K562 (cell line): ENCODE results near the gene WFDC12. TPM values are rescaled to one million over a fixed set of nuclear protein-coding genes. Genes with fewer than 3 reads are reported as not detected.

Source experiments
- ATAC-seq: fragments of 200-7000 bp; cut with Tn5 transposase; 3 replicates; pipeline ENCODE4 v1.9.1; 2020; ENCODE audit warnings: moderate library complexity
- BruUV-seq: library from RNA; stranded (reverse); fragments of 400-500 nt; replicated peaks from 2 replicates; lab custom pipeline; 2021; lab: Mats Ljungman, UMichigan
- CTCF ChIA-PET: fragments of 300-600 bp; formaldehyde crosslinking; extraction: SDS; loops from one replicate; lab custom pipeline; 2021; ENCODE audit warnings: low intra/inter-chr PET ratio; lab: Yijun Ruan, JAX
- POLR2A ChIA-PET: fragments of 300-600, 350-650 bp; sonication (Branson Sonifier 250); formaldehyde crosslinking; extraction: SDS; loops from one replicate; lab custom pipeline; 2021; ENCODE audit warnings: antibody characterized with exemption, inconsistent platforms; lab: Yijun Ruan, JAX
- DNase-seq, 4 experiments: peaks; one replicate each; pipeline versions ENCODE4 v3.0.0 to v3.0.0-alpha.2; 2011 to 2018; ENCODE audit warnings: low spot score in 3 of 4, mixed read lengths in 3 of 4; ENCODE audit errors: extremely low read depth in 1 of 4
- FAIRE-seq: peaks from 2 replicates; lab custom pipeline; 2011; peaks lifted over from hg19 to GRCh38; lab: Jason Lieb, UNC
- H2AFZ ChIP-seq: 2 replicates; pipeline ENCODE4 v1.6.0; 2011; ENCODE audit warnings: low read depth, low read length, control low read depth, inconsistent platforms
- H3K27ac ChIP-seq: fragments of 200-600 bp; 3 replicates; pipeline ENCODE4 v1.8.0; 2011; ENCODE audit warnings: low read depth, mild to moderate bottlenecking, control low read depth, inconsistent platforms, low read length, moderate library complexity, mixed read lengths; ENCODE audit errors: extremely low read depth
- H3K27me3 ChIP-seq, 2 experiments: fragments of 300-600 bp in 1 of 2; 2 replicates in 1 of 2; 3 replicates in 1 of 2; pipeline versions ENCODE4 v1.6.0 to v1.8.0; 2011; ENCODE audit warnings: inconsistent platforms in 2 of 2, low read length in 2 of 2, mild to moderate bottlenecking in 1 of 2, mixed read lengths in 1 of 2, moderate library complexity in 1 of 2; ENCODE audit not compliant: control insufficient read depth in 2 of 2, insufficient read depth in 2 of 2
- H3K36me3 ChIP-seq: fragments of 300-600 bp; 3 replicates; pipeline ENCODE4 v1.8.0; 2011; ENCODE audit warnings: mild to moderate bottlenecking, low read length, inconsistent platforms; ENCODE audit not compliant: control insufficient read depth, insufficient read depth
- H3K4me1 ChIP-seq, 2 experiments: fragments of 200-600 bp in 1 of 2; replicated peaks in 1 of 2; 2 replicates in 1 of 2; 3 replicates in 1 of 2; pipeline versions ENCODE4 v1.5.1 to v1.8.0; 2011; ENCODE audit warnings: inconsistent platforms in 2 of 2, low read length in 2 of 2, mild to moderate bottlenecking in 1 of 2, mixed read lengths in 1 of 2, moderate library complexity in 1 of 2; ENCODE audit not compliant: control insufficient read depth in 2 of 2, insufficient read depth in 2 of 2
- H3K4me2 ChIP-seq: 2 replicates; pipeline ENCODE4 v1.6.1; 2011; ENCODE audit warnings: low read length, control low read depth, inconsistent platforms, mixed read lengths; ENCODE audit not compliant: insufficient read depth
- H3K4me3 ChIP-seq: fragments of 200-600 bp; sonication (generic), shearing (Covaris generic); 2 replicates; pipeline ENCODE4 v1.5.1; 2016; ENCODE audit warnings: control low read depth, inconsistent platforms
- H3K79me2 ChIP-seq: fragments of 200-600 bp; 3 replicates; pipeline ENCODE4 v1.8.0; 2011; ENCODE audit warnings: low read length, inconsistent platforms; ENCODE audit not compliant: control insufficient read depth, insufficient read depth
- H3K9ac ChIP-seq, 2 experiments: 2 replicates each; pipeline versions ENCODE4 v1.6.0 to v1.6.1; 2011; ENCODE audit warnings: low read depth in 2 of 2, low read length in 2 of 2, control low read depth in 1 of 2, inconsistent platforms in 1 of 2, mild to moderate bottlenecking in 1 of 2, mixed read lengths in 1 of 2; ENCODE audit not compliant: insufficient read depth in 1 of 2
- H3K9me1 ChIP-seq: one replicate; pipeline ENCODE4 v1.6.0; 2011; ENCODE audit warnings: inconsistent platforms, mild to moderate bottlenecking, low read length, moderate library complexity; ENCODE audit not compliant: control insufficient read depth, insufficient read depth
- H3K9me3 ChIP-seq: replicated peaks from 2 replicates; pipeline ENCODE4 v1.5.1; 2011; ENCODE audit warnings: low read depth, low read length, inconsistent platforms; ENCODE audit not compliant: control insufficient read depth, insufficient read depth
- H4K20me1 ChIP-seq: replicated peaks from 2 replicates; pipeline ENCODE4 v1.6.1; 2011; ENCODE audit warnings: low read length, inconsistent platforms, mixed read lengths; ENCODE audit not compliant: control insufficient read depth, insufficient read depth
- KAT8 ChIP-seq: fragments of 450-650 bp; IDR thresholded peaks from 2 replicates; pipeline ENCODE4 v1.6.1; 2016; ENCODE audit warnings: low read depth, mild to moderate bottlenecking
- KLF1 ChIP-seq: fragments of 450-650 bp; IDR thresholded peaks from 2 replicates; pipeline ENCODE4 v1.6.1; 2016; ENCODE audit warnings: missing genetic modification characterization, missing compliant biosample characterization
- MCM7 ChIP-seq, 2 experiments: fragments of 450-650 bp; IDR thresholded peaks; 2 replicates each; pipeline ENCODE4 v1.6.1; 2016 to 2018
- POLR2B ChIP-seq: fragments of 450-650 bp; IDR thresholded peaks from 2 replicates; pipeline ENCODE4 v1.6.1; 2018; ENCODE audit warnings: low read depth; ENCODE audit not compliant: partially characterized antibody
- PTRF ChIP-seq: fragments of 450-650 bp; IDR thresholded peaks from 2 replicates; pipeline ENCODE4 v1.6.1; 2016; ENCODE audit warnings: mild to moderate bottlenecking, missing genetic modification characterization, missing compliant biosample characterization
- SMARCC2 ChIP-seq: fragments of 450-650 bp; IDR thresholded peaks from 2 replicates; pipeline ENCODE4 v1.6.1; 2017; ENCODE audit warnings: antibody characterized with exemption, moderate library complexity, mild to moderate bottlenecking, low read depth
- SREBF1 ChIP-seq: fragments of 150-350 bp; IDR thresholded peaks from 2 replicates; pipeline ENCODE4 v1.6.1; 2014; ENCODE audit warnings: antibody characterized with exemption, low read depth, low read length, borderline replicate concordance
- ZNF217 ChIP-seq: sonication (generic); formaldehyde crosslinking; IDR thresholded peaks from 2 replicates; pipeline ENCODE4 v1.8.0; 2022; ENCODE audit warnings: mild to moderate bottlenecking, missing genetic modification reagents
- ZNF311 ChIP-seq: fragments of 250-450 bp; sonication (Bioruptor Pico); IDR thresholded peaks from 2 replicates; pipeline ENCODE4 v1.4.0; 2020; ENCODE audit warnings: mild to moderate bottlenecking, moderate library complexity
- ZNF407 ChIP-seq: fragments of 450-650 bp; IDR thresholded peaks from 2 replicates; pipeline ENCODE4 v1.6.1; 2016; ENCODE audit warnings: low read depth
- ZNF431 ChIP-seq: sonication (generic); formaldehyde crosslinking; IDR thresholded peaks from 2 replicates; pipeline ENCODE4 v1.8.0; 2022; ENCODE audit warnings: mild to moderate bottlenecking, missing genetic modification reagents
- WGBS: fragments of 100-300 bp; shearing (Covaris generic); methylation state at CpG from one replicate; pipeline ENCODE4 v1.1.6; 2016; ENCODE audit warnings: low coverage, mixed read lengths; ENCODE audit not compliant: insufficient coverage; ENCODE audit errors: missing lambda C conversion rate; 5-methylcytosine and 5-hydroxymethylcytosine counted together
- in situ Hi-C: fragments of 300-500 bp; cut with MboI; formaldehyde crosslinking; loops from 4 replicates; pipeline ENCODE4 v1.15.0; 2018; ENCODE audit warnings: inconsistent platforms, mixed read lengths
- intact Hi-C: fragments of 100-400 bp; cut with micrococcal nuclease; formaldehyde crosslinking; loops from 2 replicates; pipeline ENCODE4 v1.14.2; 2022
- polyA plus RNA-seq, 8 experiments: library from polyadenylated mRNA; depleted of rRNA in 4 of 8; stranded (reverse) in 5 of 8; unstranded in 3 of 8; fragments of >200 nt; fragmentation: Nextera tagmentation in 2 of 8; fragmentation: Illumina TruSeq in 1 of 8; extraction: Ambion mirVana in 2 of 8; extraction: Trizol in 1 of 8; gene quantifications; 2 replicates each; pipeline versions ENCODE4 v1.2.1 to v1.2.3, GENCODE V29; 2011 to 2014; ENCODE audit warnings: inconsistent platforms in 1 of 8, missing spikeins in 1 of 8
- total RNA-seq, 7 experiments: library from RNA; depleted of rRNA in 6 of 7; stranded (reverse); fragments of >200 nt in 6 of 7; fragmentation: Illumina TruSeq in 2 of 7; extraction: Trizol in 2 of 7; gene quantifications; 2 replicates each; pipeline versions ENCODE4 v1.2.1 to v1.2.3, GENCODE V29; 2011 to 2021; ENCODE audit warnings: low replicate concordance in 1 of 7
- TF ChIP-seq, protein P1 (sequence below), 2 experiments: fragments of 450-650 bp; conservative IDR thresholded peaks; 2 replicates each; pipeline ENCODE4 v1.6.1; 2017; ENCODE audit warnings: mild to moderate bottlenecking in 2 of 2, moderate library complexity in 2 of 2
- TF ChIP-seq, protein P2 (sequence below), 3 experiments: IDR thresholded peaks in 2 of 3; conservative IDR thresholded peaks in 1 of 3; 2 replicates each; pipeline ENCODE4 v1.5.1; 2011 to 2012; ENCODE audit warnings: low read length in 3 of 3, mild to moderate bottlenecking in 3 of 3, control low read depth in 2 of 3, improper control_type of control experiment in 1 of 3, inconsistent platforms in 1 of 3, low read depth in 1 of 3, mixed read lengths in 1 of 3, moderate library complexity in 1 of 3; ENCODE audit not compliant: insufficient read depth in 2 of 3

The WFDC12 gene
- total and polyA plus RNA-seq, 9 of the 15 experiments (the other 6 are each of a cell fraction or from before 2014, with no cell fraction given) = not detected

GRCh38 chr20:45136911-45137310, 12.6 kb upstream of the WFDC12 start:
- WGBS = 0% methylated on average over 2 of the region's 2 CpGs
- H3K27me3 ChIP-seq = peaks cover 0 to 15% of the 10 kb centered on the region in 2 experiments; a peak in 2 of 5 replicates
- H3K9me1 ChIP-seq = no peaks in the 10 kb centered on the region
- BruUV-seq = no TSS peak
- POLR2A ChIA-PET = no interaction called here
- H3K27ac ChIP-seq = no peak overlapping the region
- H3K4me2 ChIP-seq = no peak overlapping the region
- H3K9me3 ChIP-seq = no peaks in the 10 kb centered on the region
- H3K4me1 ChIP-seq = no peaks in the 10 kb centered on the region
- no peak overlapping the region for H2AFZ ChIP-seq
- H3K79me2 ChIP-seq = no peaks in the 10 kb centered on the region
- no peaks in the 10 kb centered on the region for H4K20me1 ChIP-seq
- CTCF ChIA-PET = no interaction called here
- no peak overlapping the region for H3K9ac ChIP-seq
- DNase-seq (no peak), ATAC-seq (no peak), FAIRE-seq (no peak)
- no peaks in the 10 kb centered on the region for H3K36me3 ChIP-seq
- in situ Hi-C loops (no loop called here), intact Hi-C loops (no loop called here)
- no peak overlapping the region for H3K4me3 ChIP-seq
- TF ChIP-seq SREBF1 = no peak
- no peak for TF ChIP-seq ZNF311 (CRISPR knock-in tag)
- TF ChIP-seq, protein P1, sequence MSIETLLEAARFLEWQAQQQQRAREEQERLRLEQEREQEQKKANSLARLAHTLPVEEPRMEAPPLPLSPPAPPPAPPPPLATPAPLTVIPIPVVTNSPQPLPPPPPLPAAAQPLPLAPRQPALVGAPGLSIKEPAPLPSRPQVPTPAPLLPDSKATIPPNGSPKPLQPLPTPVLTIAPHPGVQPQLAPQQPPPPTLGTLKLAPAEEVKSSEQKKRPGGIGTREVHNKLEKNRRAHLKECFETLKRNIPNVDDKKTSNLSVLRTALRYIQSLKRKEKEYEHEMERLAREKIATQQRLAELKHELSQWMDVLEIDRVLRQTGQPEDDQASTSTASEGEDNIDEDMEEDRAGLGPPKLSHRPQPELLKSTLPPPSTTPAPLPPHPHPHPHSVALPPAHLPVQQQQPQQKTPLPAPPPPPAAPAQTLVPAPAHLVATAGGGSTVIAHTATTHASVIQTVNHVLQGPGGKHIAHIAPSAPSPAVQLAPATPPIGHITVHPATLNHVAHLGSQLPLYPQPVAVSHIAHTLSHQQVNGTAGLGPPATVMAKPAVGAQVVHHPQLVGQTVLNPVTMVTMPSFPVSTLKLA (conservative IDR thresholded peaks at IDR 0.05) = no peak
- TF ChIP-seq PTRF (tag) = no peak
- no peak for TF ChIP-seq SMARCC2
- TF ChIP-seq KLF1 (tag) = no peak
- no peak for TF ChIP-seq MCM7 (IDR thresholded peaks at IDR 0.05)
- TF ChIP-seq POLR2B = no peak
- no peak for TF ChIP-seq ZNF217
- TF ChIP-seq, protein P2, sequence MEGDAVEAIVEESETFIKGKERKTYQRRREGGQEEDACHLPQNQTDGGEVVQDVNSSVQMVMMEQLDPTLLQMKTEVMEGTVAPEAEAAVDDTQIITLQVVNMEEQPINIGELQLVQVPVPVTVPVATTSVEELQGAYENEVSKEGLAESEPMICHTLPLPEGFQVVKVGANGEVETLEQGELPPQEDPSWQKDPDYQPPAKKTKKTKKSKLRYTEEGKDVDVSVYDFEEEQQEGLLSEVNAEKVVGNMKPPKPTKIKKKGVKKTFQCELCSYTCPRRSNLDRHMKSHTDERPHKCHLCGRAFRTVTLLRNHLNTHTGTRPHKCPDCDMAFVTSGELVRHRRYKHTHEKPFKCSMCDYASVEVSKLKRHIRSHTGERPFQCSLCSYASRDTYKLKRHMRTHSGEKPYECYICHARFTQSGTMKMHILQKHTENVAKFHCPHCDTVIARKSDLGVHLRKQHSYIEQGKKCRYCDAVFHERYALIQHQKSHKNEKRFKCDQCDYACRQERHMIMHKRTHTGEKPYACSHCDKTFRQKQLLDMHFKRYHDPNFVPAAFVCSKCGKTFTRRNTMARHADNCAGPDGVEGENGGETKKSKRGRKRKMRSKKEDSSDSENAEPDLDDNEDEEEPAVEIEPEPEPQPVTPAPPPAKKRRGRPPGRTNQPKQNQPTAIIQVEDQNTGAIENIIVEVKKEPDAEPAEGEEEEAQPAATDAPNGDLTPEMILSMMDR (IDR thresholded peaks at IDR 0.05 in 2 of 3, conservative IDR thresholded peaks at IDR 0.05 in 1 of 3; ENCODE audit: insufficient read depth in 2 of 3, low read depth in 1 of 3, low read length in 3 of 3) = no peak
- no peak for TF ChIP-seq ZNF407
- TF ChIP-seq ZNF431 = no peak
- no peak for TF ChIP-seq KAT8
